Smooth muscle cell (in vitro differentiated cells): ENCODE measurements around the gene MACROH2A1. TPM values are rescaled to one million over a fixed set of nuclear protein-coding genes. Genes with fewer than 3 reads are reported as not detected.

Source experiments
- DNase-seq: peaks from one replicate; lab custom pipeline; 2025; ENCODE audit not compliant: unreplicated experiment; lab: John Stamatoyannopoulos, UW
- H2AFZ ChIP-seq: fragments of 200-600 bp; sonication (generic); 2 replicates; pipeline ENCODE4 v1.6.0; 2016; ENCODE audit warnings: antibody characterized with exemption, low read depth, mild to moderate bottlenecking
- H3F3A ChIP-seq: fragments of 200-600 bp; sonication (generic); 2 replicates; pipeline ENCODE4 v1.6.0; 2017; ENCODE audit warnings: antibody characterized with exemption, low read depth
- H3K27ac ChIP-seq: fragments of 200-600 bp; sonication (generic); 2 replicates; pipeline ENCODE4 v1.5.1; 2016; ENCODE audit warnings: low read depth, mild to moderate bottlenecking
- H3K27me3 ChIP-seq: fragments of 200-600 bp; sonication (generic); 2 replicates; pipeline ENCODE4 v1.6.1; 2016; ENCODE audit warnings: low read depth, mild to moderate bottlenecking
- H3K36me3 ChIP-seq: fragments of 200-600 bp; sonication (generic); 2 replicates; pipeline ENCODE4 v1.5.1; 2016; ENCODE audit warnings: low read depth
- H3K4me1 ChIP-seq: fragments of 200-600 bp; sonication (generic); 2 replicates; pipeline ENCODE4 v1.5.1; 2016; ENCODE audit warnings: low read depth
- H3K4me2 ChIP-seq: fragments of 200-600 bp; sonication (generic); 2 replicates; pipeline ENCODE4 v1.6.0; 2016; ENCODE audit warnings: mild to moderate bottlenecking
- H3K4me3 ChIP-seq: fragments of 200-600 bp; sonication (generic); 2 replicates; pipeline ENCODE4 v1.5.1; 2016; ENCODE audit warnings: mild to moderate bottlenecking
- H3K79me2 ChIP-seq: fragments of 200-600 bp; sonication (generic); 2 replicates; pipeline ENCODE4 v1.6.0; 2016; ENCODE audit warnings: low read depth, mild to moderate bottlenecking
- H3K9ac ChIP-seq: fragments of 200-600 bp; sonication (generic); 2 replicates; pipeline ENCODE4 v1.6.0; 2016; ENCODE audit warnings: low read depth
- H3K9me3 ChIP-seq: fragments of 200-600 bp; sonication (generic); replicated peaks from 2 replicates; pipeline ENCODE4 v1.5.1; 2016; ENCODE audit warnings: low read depth
- H4K20me1 ChIP-seq: fragments of 200-600 bp; sonication (generic); 2 replicates; pipeline ENCODE4 v1.6.0; 2016; ENCODE audit warnings: low read depth
- CTCF ChIP-seq: fragments of 200-600 bp; sonication (generic); IDR thresholded peaks from 2 replicates; pipeline ENCODE4 v1.5.1; 2017; ENCODE audit warnings: borderline replicate concordance, mild to moderate bottlenecking, antibody characterized with exemption; ENCODE audit not compliant: insufficient read depth, poor library complexity, severe bottlenecking
- WGBS: methylation state at CpG from one replicate; pipeline ENCODE4 v1.1.7; 2016; ENCODE audit warnings: low lambda C conversion rate; 5-methylcytosine and 5-hydroxymethylcytosine counted together
- polyA plus RNA-seq: library from polyadenylated mRNA; unstranded; fragments of >200 nt; fragmentation: Nextera tagmentation; extraction: Ambion mirVana; gene quantifications from 2 replicates; pipeline ENCODE4 v1.2.1, GENCODE V29; 2016
- total RNA-seq: library from RNA; depleted of rRNA; stranded (reverse); fragments of >200 nt; gene quantifications from 2 replicates; pipeline ENCODE4 v1.2.3, GENCODE V29; 2014

Gene MACROH2A1
- total and polyA plus RNA-seq, 2 experiments from 2014 or later = 309 to 371 TPM

GRCh38 chr5:135324160-135324559 lies 74.9 kb downstream of the MACROH2A1 start:
- Histone ChIP-seq H3K9ac (no peak overlapping the region), H4K20me1 (no peaks in the 10 kb centered on the region), H3F3A (no peaks in the 10 kb centered on the region), H3K36me3 (no peaks in the 10 kb centered on the region), H3K27ac (no peak overlapping the region), H3K79me2 (no peaks in the 10 kb centered on the region), H3K9me3 (no peaks in the 10 kb centered on the region), H3K27me3 (no peaks in the 10 kb centered on the region), H3K4me1 (no peaks in the 10 kb centered on the region), H2AFZ (no peak overlapping the region), H3K4me2 (no peak overlapping the region), H3K4me3 (no peak overlapping the region)
- WGBS = 85% methylated on average over 8 of the region's 8 CpGs
- DNase-seq = no peak
- TF ChIP-seq CTCF = no peak

GRCh38 chr5:135323701-135324132 lies 75.3 kb downstream of the MACROH2A1 start:
- Histone ChIP-seq H3K4me2 (no peak overlapping the region), H3K9ac (no peak overlapping the region), H3K27ac (no peak overlapping the region), H3K79me2 (no peaks in the 10 kb centered on the region), H3K36me3 (no peaks in the 10 kb centered on the region), H3K4me1 (no peaks in the 10 kb centered on the region), H4K20me1 (no peaks in the 10 kb centered on the region), H2AFZ (no peak overlapping the region), H3K9me3 (no peaks in the 10 kb centered on the region), H3F3A (no peaks in the 10 kb centered on the region), H3K27me3 (no peaks in the 10 kb centered on the region), H3K4me3 (no peak overlapping the region)
- no peak for TF ChIP-seq CTCF
- DNase-seq = no peak
- WGBS = 71% methylated on average over 8 of the region's 8 CpGs

- no peak for DNase-seq
- H3K27ac ChIP-seq = no peak overlapping the region
- no peak overlapping the region for H3K4me3 ChIP-seq
- H3F3A ChIP-seq = no peaks in the 10 kb centered on the region
- no peak for TF ChIP-seq CTCF
- no peaks in the 10 kb centered on the region for H3K79me2 ChIP-seq
- H3K36me3 ChIP-seq = no peaks in the 10 kb centered on the region
- no peaks in the 10 kb centered on the region for H4K20me1 ChIP-seq
- H3K4me1 ChIP-seq = no peaks in the 10 kb centered on the region
- H3K27me3 ChIP-seq = no peaks in the 10 kb centered on the region
- no peak overlapping the region for H3K4me2 ChIP-seq
- H3K9me3 ChIP-seq = no peaks in the 10 kb centered on the region
- no peak overlapping the region for H3K9ac ChIP-seq
- no peak overlapping the region for H2AFZ ChIP-seq
- WGBS = 93% methylated on average over 8 of the region's 8 CpGs
Observed at GRCh38 chr5:135323227-135323626, 75.8 kb downstream of the MACROH2A1 start.

- no peak overlapping the region for H3K4me3 ChIP-seq
- no peaks in the 10 kb centered on the region for H3K27me3 ChIP-seq
- no peaks in the 10 kb centered on the region for H3K79me2 ChIP-seq
- DNase-seq = no peak
- no peak overlapping the region for H3K9ac ChIP-seq
- no peak overlapping the region for H3K27ac ChIP-seq
- H3K9me3 ChIP-seq = no peaks in the 10 kb centered on the region
- H2AFZ ChIP-seq = no peak overlapping the region
- H4K20me1 ChIP-seq = no peaks in the 10 kb centered on the region
- H3K4me2 ChIP-seq = no peak overlapping the region
- H3K36me3 ChIP-seq = no peaks in the 10 kb centered on the region
- no peaks in the 10 kb centered on the region for H3K4me1 ChIP-seq
- H3F3A ChIP-seq = no peaks in the 10 kb centered on the region
- no peak for TF ChIP-seq CTCF
- 87% methylated on average over 7 of the region's 7 CpGs for WGBS
Observed at GRCh38 chr5:135322744-135323143, 76.3 kb downstream of the MACROH2A1 start.
